ENCODE results near the gene DENND1B.
"Not testable (repeated sequence)": the region's sequence is repeated elsewhere in the genome, so short reads cannot be mapped to it uniquely, and the experiment has no call there.

The DENND1B gene

GRCh38 chr1:197743578-197743977 lies 31.7 kb downstream of the DENND1B start:
- no peak for DNase-seq

- no peak for DNase-seq
Observed at GRCh38 chr1:197740992-197741391, 34.3 kb downstream of the DENND1B start.

DNA sequence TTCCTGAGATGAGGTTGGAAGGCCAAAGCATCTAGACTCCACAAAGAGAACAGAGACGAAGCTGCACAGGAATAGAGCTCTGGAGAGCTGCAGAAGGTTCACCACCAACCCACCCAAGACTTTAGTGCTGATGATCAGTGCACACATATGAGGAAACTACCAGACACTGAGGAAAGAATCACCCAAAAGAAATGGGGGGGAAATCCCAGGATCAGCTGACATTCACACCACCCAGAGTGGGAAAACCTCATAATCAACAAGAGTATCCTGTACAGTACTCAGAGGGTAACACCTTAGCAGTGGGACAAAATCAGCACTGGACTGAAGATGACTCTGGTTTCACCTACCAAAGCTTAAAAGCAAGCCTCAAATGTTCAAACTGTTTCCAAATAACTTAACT lies 36.4 kb downstream of the DENND1B start:
- no peak for DNase-seq

DNA sequence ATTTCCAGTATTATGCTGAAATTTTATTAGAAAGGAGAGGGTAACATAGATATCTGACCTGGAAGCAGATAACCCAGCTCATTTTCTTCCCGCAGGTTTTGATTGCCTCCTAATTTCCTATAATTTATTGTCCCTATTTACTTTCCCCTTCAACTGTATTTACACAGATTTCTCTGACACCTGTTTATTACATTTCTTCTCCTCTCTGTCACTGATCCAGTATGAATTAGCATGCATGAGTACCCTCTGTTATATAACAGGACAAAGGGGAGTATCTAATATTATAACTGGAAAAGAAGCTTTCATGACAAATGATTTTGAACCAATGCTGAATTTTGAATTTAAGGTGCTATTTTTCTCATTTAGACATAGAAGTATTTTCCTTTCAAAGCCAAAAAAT lies 37.4 kb downstream of the DENND1B start:
- no peak for DNase-seq

DNA sequence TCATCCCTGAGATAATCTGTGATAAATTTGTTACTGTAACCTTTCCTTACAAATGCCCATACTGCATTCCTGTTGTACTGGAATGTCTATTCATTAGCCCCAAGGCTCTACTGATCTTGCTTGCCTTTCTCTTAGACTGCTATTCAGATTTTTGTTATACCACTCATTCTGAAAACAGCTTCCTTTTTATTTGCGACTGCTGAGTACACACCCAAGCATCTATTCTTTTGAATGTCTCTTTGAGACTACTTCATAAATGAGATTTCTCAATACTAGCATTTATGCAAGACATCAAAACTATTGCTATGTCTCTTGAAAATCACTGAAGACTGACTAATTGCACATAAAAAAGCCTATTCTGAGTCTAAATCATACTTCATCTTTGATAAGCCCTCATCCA lies 38.6 kb downstream of the DENND1B start:
- DNase-seq, result no peak

DNA sequence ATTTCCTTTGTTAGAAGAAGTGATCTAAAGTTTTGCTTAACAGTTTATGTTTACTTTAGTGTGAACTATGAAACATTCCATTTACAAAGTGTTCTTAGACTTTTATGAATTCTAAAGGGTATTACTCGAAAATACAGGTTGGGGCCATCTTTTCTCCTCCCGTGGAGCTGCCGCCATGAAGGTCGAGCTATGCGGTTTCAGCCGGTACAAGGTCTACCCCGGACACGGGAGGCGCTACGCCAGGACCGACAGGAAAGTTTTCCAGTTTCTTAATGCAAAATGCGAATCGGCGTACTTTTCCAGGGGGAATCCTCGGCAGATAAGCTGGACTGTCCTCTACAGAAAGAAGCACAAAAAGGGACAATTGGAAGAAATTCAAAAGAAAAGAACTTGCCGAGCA lies 39.8 kb downstream of the DENND1B start:
- no peak for DNase-seq

- DNase-seq, result no peak
Observed at GRCh38 chr1:197733324-197733723, 42.0 kb downstream of the DENND1B start.

- no peak for DNase-seq
Observed at GRCh38 chr1:197732187-197732586, 43.1 kb downstream of the DENND1B start.

- no peak for DNase-seq
Observed at GRCh38 chr1:197731449-197731848, 43.8 kb downstream of the DENND1B start.

DNA sequence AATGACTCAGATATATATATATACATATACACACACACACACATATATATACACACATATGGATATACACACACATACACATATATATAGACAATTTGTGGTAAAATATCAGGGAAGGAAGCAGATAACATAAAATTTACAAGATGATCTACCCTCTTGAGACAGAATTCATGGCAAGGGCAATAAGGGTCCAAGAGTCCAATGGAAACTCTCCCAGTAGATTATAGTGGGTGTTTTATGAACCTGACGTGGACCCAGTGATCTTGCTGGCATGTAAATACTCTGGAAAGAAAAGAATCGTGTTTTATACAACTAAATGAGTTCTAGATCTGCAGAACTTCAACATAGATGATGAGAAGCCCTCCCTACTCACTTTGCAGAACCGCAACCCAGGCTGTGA lies 49.3 kb downstream of the DENND1B start:
- no peak for DNase-seq

DNA sequence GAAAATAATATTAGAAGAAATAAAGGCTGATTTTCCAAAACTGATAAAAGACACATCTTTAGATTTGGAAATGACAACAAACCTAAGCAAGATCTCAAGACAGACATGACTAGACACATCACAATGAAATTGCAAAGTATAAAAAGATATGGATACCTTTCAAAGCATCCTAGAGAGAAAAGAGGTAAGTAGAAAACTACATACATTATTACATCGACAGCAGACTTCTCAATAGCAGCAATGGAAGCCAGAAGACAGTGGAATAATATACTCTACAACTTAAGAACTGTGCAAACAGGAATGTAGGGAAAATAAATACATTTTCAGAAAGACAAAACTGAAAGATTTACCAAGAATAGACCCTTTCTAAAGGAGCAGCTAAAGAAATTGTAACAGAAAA lies 50.2 kb downstream of the DENND1B start:
- DNase-seq, result no peak

DNA sequence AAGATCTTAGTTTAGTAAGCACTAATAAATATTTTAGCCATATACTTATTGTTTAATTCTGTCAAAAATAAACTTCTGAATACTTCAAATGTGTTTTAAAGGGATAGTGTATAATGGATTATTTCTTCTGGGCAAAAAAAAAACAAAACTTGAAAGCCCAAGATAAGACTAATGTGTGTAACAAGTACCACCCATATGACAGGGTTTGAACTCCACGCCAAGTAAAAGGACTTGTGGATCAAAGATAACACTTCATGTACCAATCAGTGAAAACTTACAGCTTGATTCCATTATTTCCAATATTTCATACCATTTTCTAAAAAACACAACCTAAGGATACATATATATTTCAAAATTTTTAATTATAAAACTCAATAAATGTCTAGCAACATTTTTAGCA lies 59.5 kb downstream of the DENND1B start:
- DNase-seq, result no peak

DNA sequence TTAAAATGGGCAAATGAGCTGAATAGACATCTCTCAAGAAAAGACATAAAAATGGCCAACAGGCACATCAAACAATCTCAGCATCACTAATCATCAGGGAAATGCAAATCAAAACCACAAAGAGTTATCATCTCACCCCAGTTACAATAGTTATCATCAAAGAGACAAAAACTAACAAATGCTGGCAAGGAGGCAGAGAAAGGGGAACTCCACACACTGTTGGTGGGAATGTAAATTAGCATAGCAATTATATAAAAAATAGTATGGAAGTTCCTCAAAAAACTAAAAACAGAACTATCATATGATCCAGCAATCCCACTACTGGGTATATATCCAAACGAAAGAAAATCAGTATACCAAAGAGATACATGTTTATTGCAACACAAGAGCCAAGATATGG lies 68.7 kb downstream of the DENND1B start:
- no peak for DNase-seq

DNA sequence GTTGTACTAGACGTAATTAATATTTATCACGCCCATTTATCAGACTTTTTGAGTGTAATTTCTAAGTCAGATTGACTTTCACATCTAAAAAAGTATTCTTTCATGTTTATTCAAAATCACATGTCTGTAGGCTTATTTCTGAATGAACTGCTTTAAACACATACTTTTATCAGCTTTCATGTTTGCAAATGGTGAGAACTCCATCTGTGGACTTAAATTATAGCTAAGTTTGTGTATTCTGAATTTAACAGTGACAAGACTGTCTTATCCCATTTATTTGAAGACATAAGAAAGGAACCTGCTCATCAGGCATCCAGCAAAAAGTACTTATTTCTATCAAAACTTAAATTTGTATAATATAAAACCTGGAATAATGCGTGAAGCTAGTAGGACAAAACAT lies 69.3 kb downstream of the DENND1B start:
- no peak for DNase-seq

- not testable (repeated sequence) for DNase-seq
Observed at GRCh38 chr1:197700688-197701087, 74.6 kb downstream of the DENND1B start.

- no peak for DNase-seq
Observed at GRCh38 chr1:197696372-197696771, 78.9 kb downstream of the DENND1B start.

- no peak for DNase-seq
Observed at GRCh38 chr1:197695961-197696360, 79.3 kb downstream of the DENND1B start.

DNA sequence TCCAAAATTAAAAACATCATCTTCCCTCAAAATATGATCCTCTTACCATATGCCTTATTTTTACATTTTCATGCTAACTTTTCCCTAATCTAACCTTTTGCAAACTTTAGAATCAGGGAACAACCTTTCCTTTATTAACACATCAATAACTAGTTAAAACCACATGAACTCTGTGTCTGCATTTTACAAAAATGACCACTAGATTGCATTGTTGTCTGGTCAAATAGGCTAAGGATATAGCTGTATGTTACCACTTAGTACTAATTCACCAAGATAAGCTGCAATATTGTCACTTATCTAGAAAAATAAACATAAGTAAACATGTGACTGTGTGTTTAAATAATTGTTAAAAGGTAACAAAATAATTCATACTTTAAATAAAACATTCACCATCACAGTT lies 82.3 kb downstream of the DENND1B start:
- no peak for DNase-seq

DNA sequence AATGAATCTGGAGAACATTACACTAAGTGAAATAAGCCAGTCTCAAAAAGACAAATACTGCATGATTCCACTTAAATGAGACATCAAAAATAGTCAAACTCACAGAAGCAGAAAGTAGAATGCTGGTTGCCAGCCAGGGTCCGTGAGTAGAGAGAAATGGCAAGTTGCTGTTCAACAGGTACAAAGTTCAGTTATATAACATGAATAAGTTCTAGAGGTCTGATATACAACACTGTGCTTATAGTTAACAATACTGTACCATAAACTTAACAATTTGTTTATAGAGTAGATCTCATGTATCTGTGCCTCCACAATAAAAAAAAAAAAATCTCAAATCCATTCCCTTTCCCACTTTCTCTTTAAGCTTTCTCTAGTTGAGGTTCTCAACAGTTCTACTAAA lies 83.5 kb downstream of the DENND1B start:
- DNase-seq, result no peak

DNA sequence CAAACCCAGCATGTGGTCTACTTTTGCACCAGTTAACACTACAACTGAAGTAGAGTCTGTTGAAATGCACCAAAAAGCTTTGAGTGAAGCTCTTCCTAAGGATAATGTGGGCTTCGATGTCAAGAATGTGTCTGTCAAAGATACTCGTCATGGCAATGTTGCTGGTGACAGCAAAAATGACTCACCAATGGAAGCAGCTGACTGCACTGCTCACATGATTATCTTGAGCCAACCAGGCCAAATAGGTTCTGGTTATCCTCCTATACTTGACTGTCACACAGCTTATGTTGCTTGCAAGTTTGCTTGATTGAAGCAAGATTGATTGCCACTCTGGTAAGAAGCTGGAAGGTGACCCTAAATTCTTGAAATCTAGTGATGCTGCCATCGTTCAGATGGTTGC lies 85.2 kb downstream of the DENND1B start:
- no peak for DNase-seq

DNA sequence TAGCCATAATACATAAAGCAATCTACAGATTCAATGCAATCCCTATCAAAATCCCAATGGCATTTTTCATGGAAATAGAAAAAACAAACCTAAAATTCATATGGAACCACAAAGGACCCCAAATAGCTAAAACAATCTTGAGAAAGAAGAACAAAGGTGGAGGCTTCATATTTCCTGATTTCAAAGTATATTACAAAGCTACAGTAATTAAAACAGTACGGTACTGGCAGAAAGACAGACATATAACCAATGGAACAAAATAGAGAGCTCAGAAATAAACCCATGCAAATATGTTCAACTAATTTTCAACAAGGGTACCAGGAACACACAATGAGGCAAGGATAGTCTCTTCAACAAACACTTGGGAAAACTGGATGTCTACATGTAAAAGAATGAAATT lies 87.0 kb downstream of the DENND1B start:
- DNase-seq, result no peak

- DNase-seq, result no peak
Observed at GRCh38 chr1:197686702-197687355, 88.5 kb downstream of the DENND1B start.

DNA sequence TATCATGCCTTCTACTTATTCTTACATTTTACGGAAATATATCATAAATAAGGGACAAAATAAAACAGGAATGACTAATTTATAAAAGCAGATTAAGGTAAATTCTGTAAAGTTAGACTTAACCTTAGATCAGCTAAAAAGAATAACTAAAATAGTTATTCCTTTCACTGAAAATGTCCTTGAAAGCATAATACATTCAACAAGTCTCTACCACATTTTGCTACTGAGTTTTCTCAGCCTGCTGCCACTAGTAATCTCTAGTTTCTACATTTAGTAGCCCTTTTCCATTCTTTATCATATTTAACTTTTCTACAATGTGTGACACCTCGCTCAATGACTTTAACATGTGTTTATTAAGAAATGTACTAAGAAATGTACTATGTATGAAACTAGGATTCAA lies 89.0 kb downstream of the DENND1B start:
- no peak for DNase-seq

DNA sequence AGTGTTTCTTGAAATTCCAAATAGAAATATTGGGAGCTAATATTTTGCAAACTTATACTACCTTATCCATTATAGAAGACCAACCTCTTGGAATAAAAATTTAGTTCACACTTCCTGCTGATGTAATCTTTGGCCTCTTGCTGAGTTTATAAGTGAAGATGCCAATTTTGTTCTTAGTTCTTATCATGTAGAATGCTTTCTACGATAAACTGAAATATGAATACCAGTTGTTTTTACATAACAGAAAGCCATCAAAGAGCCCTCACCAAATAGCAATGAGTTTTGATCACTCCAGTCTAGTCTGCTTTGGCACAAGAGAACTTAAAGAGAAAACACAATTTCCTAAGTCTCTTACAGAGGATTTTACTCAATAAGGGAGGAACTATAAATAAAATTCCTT lies 89.5 kb downstream of the DENND1B start:
- no peak for DNase-seq

- DNase-seq, result no peak
Observed at GRCh38 chr1:197683895-197684553, 91.3 kb downstream of the DENND1B start.

All from stimulated activated naive CD4-positive, alpha-beta T cell treated with Interleukin-2 at 50 U/mL for 16 hours (primary cell).